ENCODE data around the gene PRKAR1B.

The PRKAR1B gene

GRCh38 chr7:517774-518629 lies 209.1 kb downstream of the PRKAR1B start (continued):
- no peak for TF ChIP-seq ZNF530 (tag by site-specific recombination; IDR thresholded peaks at IDR 0.05; ENCODE audit: low read depth)
- no peak for TF ChIP-seq ZNF133 (tag by site-specific recombination; IDR thresholded peaks at IDR 0.05)
- TF ChIP-seq ZNF221 (tag by site-specific recombination; IDR thresholded peaks at IDR 0.05; ENCODE audit: borderline replicate concordance): no peak
- no peak for TF ChIP-seq MEIS1 (CRISPR knock-in tag; IDR thresholded peaks at IDR 0.05; ENCODE audit: borderline replicate concordance)
- no peak for TF ChIP-seq ZNF449 (tag by site-specific recombination; IDR thresholded peaks at IDR 0.05)
- TF ChIP-seq TCF7L2 (IDR thresholded peaks at IDR 0.05; ENCODE audit: borderline replicate concordance, low read depth, low read length): no peak
- 0 out of 2 replicates have a peak, but pooled peaks have one; percentile 13 for TF ChIP-seq KLF16 (tag by site-specific recombination; IDR thresholded peaks at IDR 0.05)
- TF ChIP-seq ZBTB6 (tag by site-specific recombination; IDR thresholded peaks at IDR 0.05): no peak
- TF ChIP-seq MYNN (tag by site-specific recombination; IDR thresholded peaks at IDR 0.05; ENCODE audit: borderline replicate concordance): no peak
- no peak for TF ChIP-seq ZNF513 (tag by site-specific recombination; IDR thresholded peaks at IDR 0.05)
- TF ChIP-seq ZBTB8A (tag by site-specific recombination; IDR thresholded peaks at IDR 0.05): peak; percentile 95
- TF ChIP-seq ZBTB10 (tag by site-specific recombination; IDR thresholded peaks at IDR 0.05): no peak

- peak overlapping the region; percentile 63 for H3K4me3 ChIP-seq (ENCODE audit: low read depth, low read length)
- H3K27ac ChIP-seq (ENCODE audit: extremely low read depth, low read depth, low read length): peak overlapping the region; percentile 51; the same call in 1 of the 2 replicates
- peaks cover under 1% of the 10 kb centered on the region; the same call in 1 of the 2 replicates for H3K4me1 ChIP-seq (ENCODE audit: control insufficient read depth, insufficient read depth, low read length)
- H3K36me3 ChIP-seq (ENCODE audit: control insufficient read depth in 2 of 2, insufficient read depth in 1 of 2, low read length in 2 of 2): no peaks in the 10 kb centered on the region
- no peaks in the 10 kb centered on the region for H3K9me3 ChIP-seq (ENCODE audit: control insufficient read depth, insufficient read depth, low read depth, low read length)
- ChIA-PET POLR2A (no interaction called here), CTCF (no interaction called here)
- TF ChIP-seq PRDM1 (tag by site-specific recombination; IDR thresholded peaks at IDR 0.05): peak; percentile 76
- no peak for TF ChIP-seq ZNF155 (tag by site-specific recombination; IDR thresholded peaks at IDR 0.05)
- peak; percentile 45; the same call in 1 of the 2 replicates for TF ChIP-seq GLIS1 (tag by site-specific recombination; IDR thresholded peaks at IDR 0.05)
- TF ChIP-seq ZNF423 (tag by site-specific recombination; IDR thresholded peaks at IDR 0.05): no peak
- no peak for TF ChIP-seq ZNF558 (tag by site-specific recombination; IDR thresholded peaks at IDR 0.05)
- TF ChIP-seq KLF7 (tag by site-specific recombination; IDR thresholded peaks at IDR 0.05; ENCODE audit: borderline replicate concordance): no peak
- peak; percentile 51; the same call in 1 of the 2 replicates for TF ChIP-seq ZBTB8A (tag by site-specific recombination; IDR thresholded peaks at IDR 0.05)
- TF ChIP-seq ZNF645 (tag by site-specific recombination; IDR thresholded peaks at IDR 0.05): no peak
- TF ChIP-seq ZNF843 (tag by site-specific recombination; IDR thresholded peaks at IDR 0.05): no peak
- no peak for TF ChIP-seq ZNF184 (tag by site-specific recombination; IDR thresholded peaks at IDR 0.05)
- TF ChIP-seq ZNF426 (tag by site-specific recombination; IDR thresholded peaks at IDR 0.05): no peak
Observed at GRCh38 chr7:516606-517456, 210.2 kb downstream of the PRKAR1B start.
